CD14-positive monocyte (primary cell): ENCODE measurements around the gene ANO6. TPM values are rescaled to one million over a fixed set of nuclear protein-coding genes. Genes with fewer than 3 reads are reported as not detected.

Source experiments
- DNase-seq, 3 donors: peaks; one replicate each; pipeline ENCODE4 v3.0.0-alpha.2; 2011 to 2022
- H2AFZ ChIP-seq: 2 replicates; pipeline ENCODE4 v1.6.0; 2012; ENCODE audit warnings: mild to moderate bottlenecking, low read depth, low read length, inconsistent platforms; ENCODE audit not compliant: insufficient read depth, poor library complexity, severe bottlenecking
- H3K27ac ChIP-seq, 2 donors: 1 replicate in 1 of 2; 2 replicates in 1 of 2; pipeline ENCODE4 v1.5.1; 2012 to 2013; ENCODE audit warnings: low read length in 2 of 2, control low read depth in 1 of 2, inconsistent platforms in 1 of 2, low read depth in 1 of 2, mild to moderate bottlenecking in 1 of 2
- H3K27me3 ChIP-seq, 2 donors: one replicate each; pipeline versions ENCODE4 v1.6.0 to v1.6.1; 2011 to 2013; ENCODE audit warnings: low read length in 2 of 2; ENCODE audit not compliant: control insufficient read depth in 2 of 2, insufficient read depth in 2 of 2
- H3K36me3 ChIP-seq, 2 donors: replicated peaks in 1 of 2; 1 replicate in 1 of 2; 2 replicates in 1 of 2; pipeline versions ENCODE4 v1.5.1 to v1.6.1; 2012 to 2013; ENCODE audit warnings: low read length in 2 of 2, control low read depth in 1 of 2, inconsistent platforms in 1 of 2, mild to moderate bottlenecking in 1 of 2; ENCODE audit not compliant: insufficient read depth in 2 of 2, control insufficient read depth in 1 of 2
- H3K4me1 ChIP-seq, 2 donors: 1 replicate in 1 of 2; 2 replicates in 1 of 2; pipeline versions ENCODE4 v1.5.1 to v1.6.1; 2012 to 2013; ENCODE audit warnings: low read length in 2 of 2, control low read depth in 1 of 2, inconsistent platforms in 1 of 2, mild to moderate bottlenecking in 1 of 2, moderate library complexity in 1 of 2; ENCODE audit not compliant: insufficient read depth in 2 of 2, control insufficient read depth in 1 of 2
- H3K4me2 ChIP-seq: replicated peaks from 2 replicates; pipeline ENCODE3; 2012; ENCODE audit warnings: low read length, moderate library complexity, mild to moderate bottlenecking; ENCODE audit not compliant: poor library complexity, severe bottlenecking; ENCODE audit errors: extremely low read depth
- H3K4me3 ChIP-seq, 3 experiments: fragments of 200-600 bp in 1 of 3; sonication (generic) in 1 of 3; replicated peaks in 1 of 3; 1 replicate in 2 of 3; 2 replicates in 1 of 3; pipeline ENCODE4 v1.5.1; 2011 to 2013; ENCODE audit warnings: low read length in 3 of 3, mild to moderate bottlenecking in 3 of 3, control low read depth in 2 of 3, low read depth in 2 of 3, inconsistent platforms in 1 of 3, moderate library complexity in 1 of 3
- H3K79me2 ChIP-seq: 2 replicates; pipeline ENCODE4 v1.6.0; 2012; ENCODE audit warnings: mild to moderate bottlenecking, control low read depth, inconsistent platforms, low read length, moderate library complexity; ENCODE audit not compliant: insufficient read depth
- H3K9ac ChIP-seq: 2 replicates; pipeline ENCODE4 v1.6.0; 2017; ENCODE audit warnings: low read length, mild to moderate bottlenecking; ENCODE audit not compliant: insufficient read depth, poor library complexity, severe bottlenecking
- H3K9me3 ChIP-seq, 2 donors: replicated peaks in 1 of 2; 1 replicate in 1 of 2; 2 replicates in 1 of 2; pipeline versions ENCODE4 v1.5.1 to v1.6.1; 2012 to 2013; ENCODE audit warnings: low read length in 2 of 2, control low read depth in 1 of 2; ENCODE audit not compliant: control insufficient read depth in 1 of 2, insufficient read depth in 1 of 2
- H4K20me1 ChIP-seq: 2 replicates; pipeline ENCODE4 v1.6.0; 2012; ENCODE audit warnings: mild to moderate bottlenecking, low read length, control low read depth, moderate library complexity; ENCODE audit not compliant: insufficient read depth
- H3K27ac Mint-ChIP-seq, 7 donors: one replicate each; pipeline ENCODE4 v1.8.0; 2020; ENCODE audit warnings: mild to moderate bottlenecking in 7 of 7, mixed read lengths in 7 of 7, moderate library complexity in 6 of 7, inconsistent platforms in 2 of 7
- H3K27me3 Mint-ChIP-seq, 3 donors: one replicate each; pipeline ENCODE4 v1.8.0; 2021 to 2022; ENCODE audit warnings: low read depth in 3 of 3, mild to moderate bottlenecking in 3 of 3, mixed read lengths in 3 of 3, moderate library complexity in 3 of 3, inconsistent platforms in 1 of 3
- H3K36me3 Mint-ChIP-seq, 2 donors: one replicate each; pipeline ENCODE4 v1.8.0; 2020; ENCODE audit warnings: mixed read lengths in 2 of 2, inconsistent platforms in 1 of 2, mild to moderate bottlenecking in 1 of 2
- H3K4me1 Mint-ChIP-seq: one replicate; pipeline ENCODE4 v1.8.0; 2020; ENCODE audit warnings: mild to moderate bottlenecking, mixed read lengths
- H3K4me3 Mint-ChIP-seq, 2 donors: one replicate each; pipeline ENCODE4 v1.8.0; 2020; ENCODE audit warnings: mild to moderate bottlenecking in 2 of 2, mixed read lengths in 2 of 2, moderate library complexity in 1 of 2
- H3K9me3 Mint-ChIP-seq, 7 donors: one replicate each; pipeline ENCODE4 v1.8.0; 2020 to 2022; ENCODE audit warnings: mixed read lengths in 7 of 7, mild to moderate bottlenecking in 6 of 7, moderate library complexity in 6 of 7, inconsistent platforms in 2 of 7
- CTCF ChIP-seq: fragments of 200-600 bp; IDR thresholded peaks from one replicate; pipeline ENCODE4 v1.8.0; 2022; ENCODE audit warnings: antibody characterized with exemption, mild to moderate bottlenecking
- WGBS: methylation state at CpG from one replicate; pipeline ENCODE4 v1.1.5; 2013; ENCODE audit warnings: missing lambda C conversion rate; ENCODE audit not compliant: insufficient coverage; 5-methylcytosine and 5-hydroxymethylcytosine counted together
- intact Hi-C, 2 donors: fragments of 100-400 bp; cut with micrococcal nuclease; formaldehyde crosslinking; loops; one replicate each; pipeline versions ENCODE4 v1.15.0 to v1.15.1; 2023
- polyA plus RNA-seq, 3 donors: library from polyadenylated mRNA; depleted of rRNA in 1 of 3; unstranded in 2 of 3; stranded (reverse) in 1 of 3; fragments of 300-500 nt in 2 of 3; fragments of >200 nt in 1 of 3; fragmentation: Illumina TruSeq in 2 of 3; gene quantifications; 1 replicate in 2 of 3; 2 replicates in 1 of 3; pipeline ENCODE4 v1.2.3, GENCODE V29; 2012 to 2021

Gene ANO6
- polyA plus RNA-seq, 3 donors: 20.2 to 48.7 (median 34.1) TPM

GRCh38 chr12:45415393-45415817, 199.5 kb downstream of the ANO6 start:
- H3K9ac ChIP-seq: no peak overlapping the region
- peaks cover 0 to 4% (median 0%) of the 10 kb centered on the region in 3 donors for H3K27me3 Mint-ChIP-seq
- DNase-seq: peak; percentile 44 to 83 (median 64)
- H3K4me3 ChIP-seq: no peak overlapping the region
- H3K4me1 ChIP-seq: no peaks in the 10 kb centered on the region
- H3K27ac ChIP-seq: peak overlapping the region in 1 of 2 donors; percentile 57
- peaks cover 4% of the 10 kb centered on the region for H3K4me1 Mint-ChIP-seq
- no peak for TF ChIP-seq CTCF
- H2AFZ ChIP-seq: no peak overlapping the region
- H3K4me3 Mint-ChIP-seq: no peak overlapping the region
- no peak overlapping the region for H3K4me2 ChIP-seq
- no peaks in the 10 kb centered on the region for H3K79me2 ChIP-seq
- H3K9me3 ChIP-seq: no peaks in the 10 kb centered on the region
- no peaks in the 10 kb centered on the region for H3K9me3 Mint-ChIP-seq
- no peaks in the 10 kb centered on the region for H4K20me1 ChIP-seq
- peaks cover 80 to 98% of the 10 kb centered on the region in 2 donors for H3K36me3 ChIP-seq
- intact Hi-C loops: no loop called here
- WGBS: 38% methylated on average over 3 of the region's 4 CpGs
- H3K27ac Mint-ChIP-seq: peak overlapping the region; percentile 0 to 82 (median 23)
- peaks cover 52 to 63% of the 10 kb centered on the region in 2 donors for H3K36me3 Mint-ChIP-seq
- H3K27me3 ChIP-seq: no peaks in the 10 kb centered on the region

GRCh38 chr12:45416126-45416525, 200.2 kb downstream of the ANO6 start:
- H3K9me3 ChIP-seq: no peaks in the 10 kb centered on the region
- H3K4me3 ChIP-seq: no peak overlapping the region
- H2AFZ ChIP-seq: no peak overlapping the region
- H4K20me1 ChIP-seq: no peaks in the 10 kb centered on the region
- no peaks in the 10 kb centered on the region for H3K27me3 ChIP-seq
- no peak overlapping the region for H3K4me2 ChIP-seq
- H3K27ac ChIP-seq: peak overlapping the region in 1 of 2 donors; percentile 57
- no peaks in the 10 kb centered on the region for H3K79me2 ChIP-seq
- no peak for TF ChIP-seq CTCF
- no peak overlapping the region for H3K27ac Mint-ChIP-seq
- H3K9ac ChIP-seq: no peak overlapping the region
- no peaks in the 10 kb centered on the region for H3K9me3 Mint-ChIP-seq
- peaks cover 0 to 4% (median 0%) of the 10 kb centered on the region in 3 donors for H3K27me3 Mint-ChIP-seq
- H3K36me3 ChIP-seq: peaks cover 80 to 98% of the 10 kb centered on the region in 2 donors
- H3K4me3 Mint-ChIP-seq: no peak overlapping the region
- intact Hi-C loops: no loop called here
- peaks cover 56 to 61% of the 10 kb centered on the region in 2 donors for H3K36me3 Mint-ChIP-seq
- no peak for DNase-seq
- peaks cover 4% of the 10 kb centered on the region for H3K4me1 Mint-ChIP-seq
- 80% methylated on average over 1 of the region's 2 CpGs for WGBS
- H3K4me1 ChIP-seq: no peaks in the 10 kb centered on the region
